ENCODE results near the gene PHKB.

Gene PHKB

DNA sequence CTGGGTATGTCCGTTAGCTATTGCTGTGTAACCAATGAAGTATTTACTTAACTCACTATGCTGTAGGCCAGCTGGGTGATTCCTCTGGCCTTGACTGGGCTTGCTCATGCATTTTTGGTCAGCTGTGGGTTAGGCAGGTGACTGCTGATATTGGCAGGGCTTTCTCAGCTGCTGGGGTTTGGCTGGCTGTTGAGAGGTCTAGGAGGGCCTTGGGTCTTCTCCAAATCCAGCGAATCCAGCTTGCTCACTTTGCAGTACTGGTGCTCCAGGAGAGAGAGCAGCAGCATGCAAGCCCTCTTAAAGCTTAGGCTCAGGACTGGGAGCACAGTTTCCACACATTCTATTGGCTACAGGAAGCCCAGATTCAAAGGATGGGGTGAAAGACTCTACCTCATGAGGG is 270.1 kb downstream of the PHKB start:
- no peak for DNase-seq (ENCODE audit: low spot score)
- in situ Hi-C loops (cut with MboI; ENCODE audit: low pct_unique_long_range_greater_than_20kb, low sequenced_read_pairs, unreplicated experiment), result loop anchor here (25.0 kb wide), 1 partner anchor 331 kb away; no protein-coding TSS in a partner anchor
- TF ChIP-seq, protein P1, sequence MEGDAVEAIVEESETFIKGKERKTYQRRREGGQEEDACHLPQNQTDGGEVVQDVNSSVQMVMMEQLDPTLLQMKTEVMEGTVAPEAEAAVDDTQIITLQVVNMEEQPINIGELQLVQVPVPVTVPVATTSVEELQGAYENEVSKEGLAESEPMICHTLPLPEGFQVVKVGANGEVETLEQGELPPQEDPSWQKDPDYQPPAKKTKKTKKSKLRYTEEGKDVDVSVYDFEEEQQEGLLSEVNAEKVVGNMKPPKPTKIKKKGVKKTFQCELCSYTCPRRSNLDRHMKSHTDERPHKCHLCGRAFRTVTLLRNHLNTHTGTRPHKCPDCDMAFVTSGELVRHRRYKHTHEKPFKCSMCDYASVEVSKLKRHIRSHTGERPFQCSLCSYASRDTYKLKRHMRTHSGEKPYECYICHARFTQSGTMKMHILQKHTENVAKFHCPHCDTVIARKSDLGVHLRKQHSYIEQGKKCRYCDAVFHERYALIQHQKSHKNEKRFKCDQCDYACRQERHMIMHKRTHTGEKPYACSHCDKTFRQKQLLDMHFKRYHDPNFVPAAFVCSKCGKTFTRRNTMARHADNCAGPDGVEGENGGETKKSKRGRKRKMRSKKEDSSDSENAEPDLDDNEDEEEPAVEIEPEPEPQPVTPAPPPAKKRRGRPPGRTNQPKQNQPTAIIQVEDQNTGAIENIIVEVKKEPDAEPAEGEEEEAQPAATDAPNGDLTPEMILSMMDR (IDR thresholded peaks at IDR 0.05; ENCODE audit: extremely low read depth, insufficient read depth, missing control alignments), result no peak

DNA sequence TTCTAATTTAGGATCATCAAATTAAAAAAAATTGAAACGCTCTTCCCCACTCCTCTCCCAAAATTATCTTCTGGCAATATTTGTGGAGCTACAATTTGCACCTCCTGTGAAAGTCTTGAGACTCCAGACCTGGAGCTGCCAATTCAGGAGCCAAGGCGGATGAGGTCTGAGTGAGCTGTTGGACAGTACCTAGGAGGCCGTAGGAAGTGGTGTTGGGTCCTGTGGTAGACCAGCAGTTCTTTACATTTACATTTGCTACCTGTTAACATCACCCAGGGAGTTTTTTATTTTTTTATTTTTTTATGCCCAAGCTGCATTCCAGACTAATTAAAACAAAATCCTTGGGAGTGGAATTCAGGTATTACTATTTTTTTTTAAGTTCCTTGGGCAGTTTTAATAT is 271.0 kb downstream of the PHKB start:
- no peak for DNase-seq (ENCODE audit: low spot score)
- TF ChIP-seq, protein P1 (IDR thresholded peaks at IDR 0.05; ENCODE audit: extremely low read depth, insufficient read depth, missing control alignments), result no peak
- in situ Hi-C loops (cut with MboI; ENCODE audit: low pct_unique_long_range_greater_than_20kb, low sequenced_read_pairs, unreplicated experiment), result loop anchor here (25.0 kb wide), 1 partner anchor 330 kb away; no protein-coding TSS in a partner anchor

DNA sequence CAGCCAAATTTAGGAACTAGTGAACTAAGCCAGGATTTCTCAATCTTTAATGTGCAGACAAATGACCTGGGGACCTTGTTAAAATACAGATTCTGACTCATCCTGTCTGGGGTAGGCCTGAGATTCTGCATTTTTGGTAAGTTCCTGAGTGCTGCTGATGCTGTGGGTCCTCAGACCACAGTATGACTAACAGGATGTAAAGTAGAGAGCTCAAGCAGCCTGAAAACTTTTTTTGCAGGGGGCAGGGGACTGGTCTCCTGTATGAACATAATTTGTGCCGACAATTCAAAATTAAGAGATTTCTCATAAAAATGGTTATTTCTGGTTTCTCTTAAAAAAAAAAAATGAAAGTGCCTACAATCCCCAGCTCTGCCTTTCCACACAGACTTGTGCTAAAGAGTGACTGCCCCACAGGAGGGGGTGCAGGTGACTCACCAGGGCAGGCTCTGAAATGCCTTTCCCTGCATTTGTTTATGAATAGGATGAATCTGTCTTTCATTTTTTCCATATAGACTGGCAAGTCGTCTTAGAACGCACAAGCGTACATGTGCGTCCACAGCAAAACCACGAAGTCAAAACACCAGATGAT is 271.5 kb downstream of the PHKB start:
- TF ChIP-seq, protein P1 (IDR thresholded peaks at IDR 0.05; ENCODE audit: extremely low read depth, insufficient read depth, missing control alignments), result no peak
- in situ Hi-C loops (cut with MboI; ENCODE audit: low pct_unique_long_range_greater_than_20kb, low sequenced_read_pairs, unreplicated experiment), result loop anchor here (25.0 kb wide), 1 partner anchor 330 kb away; no protein-coding TSS in a partner anchor
- DNase-seq (ENCODE audit: low spot score), result no peak

DNA sequence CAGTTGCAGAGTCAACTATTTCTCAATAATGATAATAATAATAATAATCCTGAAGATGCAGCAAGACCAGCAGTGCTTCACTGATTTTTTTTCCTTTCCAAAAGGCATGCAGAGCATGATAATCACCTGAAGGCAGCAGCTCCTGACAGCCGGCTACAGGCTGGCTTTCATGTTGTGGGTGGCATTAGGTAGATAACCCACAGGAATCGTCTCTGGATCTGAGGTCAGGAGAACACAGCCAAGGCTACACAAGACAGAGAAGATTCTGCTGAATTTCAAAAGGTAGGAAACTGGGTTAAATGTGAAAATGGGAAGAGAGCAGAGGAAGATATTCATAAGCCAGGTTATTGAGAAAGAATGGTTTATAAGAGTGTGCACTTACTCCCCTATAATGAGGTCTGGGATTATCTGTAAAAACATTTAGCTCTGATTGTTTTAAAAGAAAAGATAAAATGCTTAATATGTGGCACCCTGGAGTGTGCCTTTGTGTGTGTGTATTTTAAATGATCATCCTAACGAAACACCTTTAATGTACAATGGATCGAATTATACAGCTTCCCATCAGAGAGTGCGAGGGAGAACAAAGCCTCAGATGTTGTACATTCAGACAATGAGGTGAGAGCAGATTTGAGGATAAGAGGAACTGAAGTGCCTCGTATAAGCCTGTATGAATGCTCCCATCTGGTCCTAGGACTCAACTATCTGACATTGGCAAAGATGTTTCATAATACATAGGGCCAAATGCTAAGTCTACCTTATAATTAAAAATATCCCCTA is 273.1 kb downstream of the PHKB start:
- in situ Hi-C loops (cut with MboI; ENCODE audit: low pct_unique_long_range_greater_than_20kb, low sequenced_read_pairs, unreplicated experiment), result loop anchor here (25.0 kb wide), 1 partner anchor 328 kb away; no protein-coding TSS in a partner anchor
- DNase-seq (ENCODE audit: low spot score), result no peak
- TF ChIP-seq, protein P1 (IDR thresholded peaks at IDR 0.05; ENCODE audit: extremely low read depth, insufficient read depth, missing control alignments), result no peak

DNA sequence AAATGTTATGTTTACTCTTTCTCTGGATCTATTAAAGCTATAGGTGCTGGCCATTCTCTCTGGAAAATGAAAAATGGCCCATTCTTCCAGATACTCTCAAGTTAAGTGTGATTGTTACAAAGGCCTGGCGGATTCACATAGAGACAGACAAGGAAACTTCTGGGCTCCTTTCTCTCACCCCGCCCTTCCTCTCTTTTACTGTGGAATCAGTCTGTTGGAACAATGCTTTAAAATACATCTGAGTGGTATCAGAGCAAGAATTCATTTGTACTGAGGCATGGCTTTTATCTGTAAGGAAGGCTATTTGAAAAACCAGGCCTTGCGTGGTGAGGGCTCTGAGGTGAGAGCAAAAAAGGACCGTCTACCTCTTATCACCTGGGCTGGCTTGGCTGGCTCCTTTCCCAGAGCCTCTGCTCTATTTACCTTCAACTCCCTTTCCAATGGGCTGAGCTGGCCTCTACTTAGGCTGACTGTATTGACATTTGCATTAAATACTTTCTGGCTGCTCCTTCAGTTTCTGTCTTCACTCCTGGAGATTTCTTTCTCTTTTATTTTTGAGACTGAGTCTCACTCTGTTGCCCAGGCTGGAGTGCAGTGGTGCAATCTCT is 274.0 kb downstream of the PHKB start:
- in situ Hi-C loops (cut with MboI; ENCODE audit: low pct_unique_long_range_greater_than_20kb, low sequenced_read_pairs, unreplicated experiment), result loop anchor here (25.0 kb wide), 1 partner anchor 327 kb away; no protein-coding TSS in a partner anchor
- TF ChIP-seq, protein P1 (IDR thresholded peaks at IDR 0.05; ENCODE audit: extremely low read depth, insufficient read depth, missing control alignments), result no peak
- no peak for DNase-seq (ENCODE audit: low spot score)

DNA sequence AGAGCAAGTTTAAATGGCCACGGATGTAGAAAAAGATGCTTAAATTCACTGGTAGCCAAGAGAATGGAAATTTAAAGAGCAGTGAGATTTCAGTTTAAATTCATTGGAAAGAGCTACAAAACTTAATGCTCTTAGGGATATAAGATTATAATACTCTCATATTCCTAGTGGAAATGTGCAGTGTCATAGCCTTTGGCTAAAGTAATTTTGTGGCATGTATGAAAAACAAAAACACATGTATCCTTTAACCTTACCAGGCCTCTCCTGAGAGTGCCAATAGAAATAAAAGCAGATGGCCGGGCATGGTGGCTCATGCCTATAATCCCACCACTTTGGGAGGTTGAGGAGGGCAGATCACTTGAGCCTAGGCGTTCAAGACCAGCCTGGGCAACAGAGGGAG is 289.2 kb downstream of the PHKB start:
- no peak for DNase-seq (ENCODE audit: low spot score)
- in situ Hi-C loops (cut with MboI; ENCODE audit: low pct_unique_long_range_greater_than_20kb, low sequenced_read_pairs, unreplicated experiment), result no loop called here
- TF ChIP-seq, protein P1 (IDR thresholded peaks at IDR 0.05; ENCODE audit: extremely low read depth, insufficient read depth, missing control alignments), result no peak

Measured in GM13977 (cell line).